K562 (cell line): ENCODE measurements around the gene RNASEH2A. TPM values are rescaled to one million over a fixed set of nuclear protein-coding genes. Genes with fewer than 3 reads are reported as not detected.

ENCODE experiments used
- ATAC-seq: fragments of 200-7000 bp; cut with Tn5 transposase; 3 replicates; pipeline ENCODE4 v1.9.1; 2020; ENCODE audit warnings: moderate library complexity
- BruUV-seq: library from RNA; stranded (reverse); fragments of 400-500 nt; replicated peaks from 2 replicates; lab custom pipeline; 2021; lab: Mats Ljungman, UMichigan
- CTCF ChIA-PET: fragments of 300-600 bp; formaldehyde crosslinking; extraction: SDS; loops from one replicate; lab custom pipeline; 2021; ENCODE audit warnings: low intra/inter-chr PET ratio; lab: Yijun Ruan, JAX
- POLR2A ChIA-PET: fragments of 300-600, 350-650 bp; sonication (Branson Sonifier 250); formaldehyde crosslinking; extraction: SDS; loops from one replicate; lab custom pipeline; 2021; ENCODE audit warnings: antibody characterized with exemption, inconsistent platforms; lab: Yijun Ruan, JAX
- DNase-seq, 4 experiments: peaks; one replicate each; pipeline versions ENCODE4 v3.0.0 to v3.0.0-alpha.2; 2011 to 2018; ENCODE audit warnings: low spot score in 3 of 4, mixed read lengths in 3 of 4; ENCODE audit errors: extremely low read depth in 1 of 4
- FAIRE-seq: peaks from 2 replicates; lab custom pipeline; 2011; peaks lifted over from hg19 to GRCh38; lab: Jason Lieb, UNC
- H2AFZ ChIP-seq: 2 replicates; pipeline ENCODE4 v1.6.0; 2011; ENCODE audit warnings: low read depth, low read length, control low read depth, inconsistent platforms
- H3K27ac ChIP-seq: fragments of 200-600 bp; 3 replicates; pipeline ENCODE4 v1.8.0; 2011; ENCODE audit warnings: low read depth, mild to moderate bottlenecking, control low read depth, inconsistent platforms, low read length, moderate library complexity, mixed read lengths; ENCODE audit errors: extremely low read depth
- H3K27me3 ChIP-seq, 2 experiments: fragments of 300-600 bp in 1 of 2; 2 replicates in 1 of 2; 3 replicates in 1 of 2; pipeline versions ENCODE4 v1.6.0 to v1.8.0; 2011; ENCODE audit warnings: inconsistent platforms in 2 of 2, low read length in 2 of 2, mild to moderate bottlenecking in 1 of 2, mixed read lengths in 1 of 2, moderate library complexity in 1 of 2; ENCODE audit not compliant: control insufficient read depth in 2 of 2, insufficient read depth in 2 of 2
- H3K36me3 ChIP-seq: fragments of 300-600 bp; 3 replicates; pipeline ENCODE4 v1.8.0; 2011; ENCODE audit warnings: mild to moderate bottlenecking, low read length, inconsistent platforms; ENCODE audit not compliant: control insufficient read depth, insufficient read depth
- H3K4me1 ChIP-seq, 2 experiments: fragments of 200-600 bp in 1 of 2; replicated peaks in 1 of 2; 2 replicates in 1 of 2; 3 replicates in 1 of 2; pipeline versions ENCODE4 v1.5.1 to v1.8.0; 2011; ENCODE audit warnings: inconsistent platforms in 2 of 2, low read length in 2 of 2, mild to moderate bottlenecking in 1 of 2, mixed read lengths in 1 of 2, moderate library complexity in 1 of 2; ENCODE audit not compliant: control insufficient read depth in 2 of 2, insufficient read depth in 2 of 2
- H3K4me2 ChIP-seq: 2 replicates; pipeline ENCODE4 v1.6.1; 2011; ENCODE audit warnings: low read length, control low read depth, inconsistent platforms, mixed read lengths; ENCODE audit not compliant: insufficient read depth
- H3K4me3 ChIP-seq: fragments of 200-600 bp; sonication (generic), shearing (Covaris generic); 2 replicates; pipeline ENCODE4 v1.5.1; 2016; ENCODE audit warnings: control low read depth, inconsistent platforms
- H3K79me2 ChIP-seq: fragments of 200-600 bp; 3 replicates; pipeline ENCODE4 v1.8.0; 2011; ENCODE audit warnings: low read length, inconsistent platforms; ENCODE audit not compliant: control insufficient read depth, insufficient read depth
- H3K9ac ChIP-seq, 2 experiments: 2 replicates each; pipeline versions ENCODE4 v1.6.0 to v1.6.1; 2011; ENCODE audit warnings: low read depth in 2 of 2, low read length in 2 of 2, control low read depth in 1 of 2, inconsistent platforms in 1 of 2, mild to moderate bottlenecking in 1 of 2, mixed read lengths in 1 of 2; ENCODE audit not compliant: insufficient read depth in 1 of 2
- H3K9me1 ChIP-seq: one replicate; pipeline ENCODE4 v1.6.0; 2011; ENCODE audit warnings: inconsistent platforms, mild to moderate bottlenecking, low read length, moderate library complexity; ENCODE audit not compliant: control insufficient read depth, insufficient read depth
- H3K9me3 ChIP-seq: replicated peaks from 2 replicates; pipeline ENCODE4 v1.5.1; 2011; ENCODE audit warnings: low read depth, low read length, inconsistent platforms; ENCODE audit not compliant: control insufficient read depth, insufficient read depth
- H4K20me1 ChIP-seq: replicated peaks from 2 replicates; pipeline ENCODE4 v1.6.1; 2011; ENCODE audit warnings: low read length, inconsistent platforms, mixed read lengths; ENCODE audit not compliant: control insufficient read depth, insufficient read depth
- MCM2 ChIP-seq: fragments of 450-650 bp; IDR thresholded peaks from 2 replicates; pipeline ENCODE4 v1.6.1; 2017; ENCODE audit warnings: low read depth, mild to moderate bottlenecking
- RBFOX2 ChIP-seq: fragments of 200-400 bp; formaldehyde crosslinking; IDR thresholded peaks from 2 replicates; pipeline ENCODE4 v1.6.1; 2017; ENCODE audit warnings: low read depth, mild to moderate bottlenecking, low read length, moderate library complexity
- SAP30 ChIP-seq: fragments of 200-600 bp; sonication (generic); IDR thresholded peaks from 2 replicates; pipeline ENCODE4 v1.6.1; 2012; ENCODE audit warnings: borderline replicate concordance, low read depth, mild to moderate bottlenecking, moderate library complexity, low read length, control low read depth, inconsistent platforms; ENCODE audit not compliant: insufficient read depth, poor library complexity, severe bottlenecking
- STAT5A ChIP-seq: IDR thresholded peaks from 2 replicates; pipeline ENCODE4 v1.6.1; 2012; ENCODE audit warnings: low read length, inconsistent platforms, borderline replicate concordance
- THRA ChIP-seq: fragments of 450-650 bp; IDR thresholded peaks from 2 replicates; pipeline ENCODE4 v1.6.1; 2017; ENCODE audit warnings: mild to moderate bottlenecking, moderate library complexity
- ZSCAN29 ChIP-seq: fragments of 450-650 bp; IDR thresholded peaks from 2 replicates; pipeline ENCODE4 v1.6.1; 2017
- WGBS: fragments of 100-300 bp; shearing (Covaris generic); methylation state at CpG from one replicate; pipeline ENCODE4 v1.1.6; 2016; ENCODE audit warnings: low coverage, mixed read lengths; ENCODE audit not compliant: insufficient coverage; ENCODE audit errors: missing lambda C conversion rate; 5-methylcytosine and 5-hydroxymethylcytosine counted together
- in situ Hi-C: fragments of 300-500 bp; cut with MboI; formaldehyde crosslinking; loops from 4 replicates; pipeline ENCODE4 v1.15.0; 2018; ENCODE audit warnings: inconsistent platforms, mixed read lengths
- intact Hi-C: fragments of 100-400 bp; cut with micrococcal nuclease; formaldehyde crosslinking; loops from 2 replicates; pipeline ENCODE4 v1.14.2; 2022
- polyA plus RNA-seq, 8 experiments: library from polyadenylated mRNA; depleted of rRNA in 4 of 8; stranded (reverse) in 5 of 8; unstranded in 3 of 8; fragments of >200 nt; fragmentation: Nextera tagmentation in 2 of 8; fragmentation: Illumina TruSeq in 1 of 8; extraction: Ambion mirVana in 2 of 8; extraction: Trizol in 1 of 8; gene quantifications; 2 replicates each; pipeline versions ENCODE4 v1.2.1 to v1.2.3, GENCODE V29; 2011 to 2014; ENCODE audit warnings: inconsistent platforms in 1 of 8, missing spikeins in 1 of 8
- total RNA-seq, 7 experiments: library from RNA; depleted of rRNA in 6 of 7; stranded (reverse); fragments of >200 nt in 6 of 7; fragmentation: Illumina TruSeq in 2 of 7; extraction: Trizol in 2 of 7; gene quantifications; 2 replicates each; pipeline versions ENCODE4 v1.2.1 to v1.2.3, GENCODE V29; 2011 to 2021; ENCODE audit warnings: low replicate concordance in 1 of 7

Gene RNASEH2A
- total and polyA plus RNA-seq, 9 of the 15 experiments (the other 6 are each of a cell fraction or from before 2014, with no cell fraction given): 22.3 to 78.0 (median 61.7) TPM

GRCh38 chr19:12787458-12787857 is 18.9 kb upstream of the RNASEH2A start:
- no peak for DNase-seq
- H3K36me3 ChIP-seq: no peaks in the 10 kb centered on the region
- WGBS: 58% methylated on average over 10 of the region's 10 CpGs
- H4K20me1 ChIP-seq: peaks cover 8% of the 10 kb centered on the region; the same call in 1 of the 2 replicates
- peak overlapping the region in 1 of 2 experiments; percentile 29; a peak in 1 of 4 replicates for H3K9ac ChIP-seq
- H2AFZ ChIP-seq: no peak overlapping the region
- in situ Hi-C loops: no loop called here
- no peaks in the 10 kb centered on the region for H3K9me1 ChIP-seq
- no TSS peak for BruUV-seq
- no peaks in the 10 kb centered on the region for H3K9me3 ChIP-seq
- ChIA-PET POLR2A (interaction anchor here (0.9 to 2.3 kb wide), 2 partner anchors 9 to 98 kb away, joined by 4 to 15 read pairs; no protein-coding TSS in a partner anchor), CTCF (interaction anchor here (1.6 kb wide), 1 partner anchor 12 kb away, joined by 5 read pairs; the partner anchor contains the start of gene HOOK2)
- intact Hi-C loops: no loop called here
- ATAC-seq: no peak
- no peak overlapping the region for H3K4me2 ChIP-seq
- no peak for TF ChIP-seq THRA
- no peak for TF ChIP-seq STAT5A
- no peak for TF ChIP-seq RBFOX2
- TF ChIP-seq SAP30: no peak
- no peak for TF ChIP-seq ZSCAN29
- TF ChIP-seq MCM2: no peak
- H3K4me3 ChIP-seq: no peak overlapping the region
- no peak overlapping the region; the same call in 2 of the 3 replicates for H3K27ac ChIP-seq
- no peak for FAIRE-seq
- H3K4me1 ChIP-seq: peaks cover 71 to 89% of the 10 kb centered on the region in 2 experiments
- H3K79me2 ChIP-seq: peaks cover 23% of the 10 kb centered on the region
- no peaks in the 10 kb centered on the region for H3K27me3 ChIP-seq
